ENCODE data around the gene TOM1L2.

DNA sequence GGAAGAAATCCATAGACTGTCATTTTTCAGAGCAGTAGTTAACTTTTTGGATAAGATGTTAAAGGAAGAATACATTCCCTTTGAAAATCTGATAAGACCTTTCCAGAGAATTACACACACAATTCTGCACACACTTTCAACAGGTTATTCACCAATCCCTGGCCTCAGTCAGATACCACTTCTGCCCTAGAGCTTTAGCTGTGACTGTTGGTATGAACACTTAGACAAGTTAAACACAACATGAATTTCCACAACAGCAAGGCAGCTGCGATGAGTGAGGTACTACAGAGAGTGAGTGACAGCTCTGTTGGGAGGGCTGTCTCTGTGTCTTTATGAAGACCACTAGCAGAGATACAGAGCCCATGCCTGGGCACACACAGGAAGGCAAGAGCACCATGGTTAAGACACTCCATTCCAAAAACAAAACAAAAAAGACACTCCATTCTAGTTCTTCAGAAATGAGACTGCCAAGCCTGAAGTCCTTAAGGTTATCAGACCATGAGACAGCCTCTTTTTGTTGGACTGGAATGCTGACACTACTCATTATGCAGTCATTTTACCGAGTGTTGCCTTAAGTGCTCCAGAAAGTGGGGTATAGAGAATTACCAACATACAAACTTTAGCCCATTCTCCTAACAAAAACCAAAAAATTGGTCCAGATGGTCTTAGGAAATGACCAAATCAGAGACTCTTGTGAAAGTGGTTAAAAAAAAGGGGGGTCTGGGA, 42.4 kb downstream of the TOM1L2 start:
- TF ChIP-seq EZH2 (optimal IDR thresholded peaks at IDR 0.05; ENCODE audit: low read depth, low read length) = no peak
- TF ChIP-seq, protein P1, sequence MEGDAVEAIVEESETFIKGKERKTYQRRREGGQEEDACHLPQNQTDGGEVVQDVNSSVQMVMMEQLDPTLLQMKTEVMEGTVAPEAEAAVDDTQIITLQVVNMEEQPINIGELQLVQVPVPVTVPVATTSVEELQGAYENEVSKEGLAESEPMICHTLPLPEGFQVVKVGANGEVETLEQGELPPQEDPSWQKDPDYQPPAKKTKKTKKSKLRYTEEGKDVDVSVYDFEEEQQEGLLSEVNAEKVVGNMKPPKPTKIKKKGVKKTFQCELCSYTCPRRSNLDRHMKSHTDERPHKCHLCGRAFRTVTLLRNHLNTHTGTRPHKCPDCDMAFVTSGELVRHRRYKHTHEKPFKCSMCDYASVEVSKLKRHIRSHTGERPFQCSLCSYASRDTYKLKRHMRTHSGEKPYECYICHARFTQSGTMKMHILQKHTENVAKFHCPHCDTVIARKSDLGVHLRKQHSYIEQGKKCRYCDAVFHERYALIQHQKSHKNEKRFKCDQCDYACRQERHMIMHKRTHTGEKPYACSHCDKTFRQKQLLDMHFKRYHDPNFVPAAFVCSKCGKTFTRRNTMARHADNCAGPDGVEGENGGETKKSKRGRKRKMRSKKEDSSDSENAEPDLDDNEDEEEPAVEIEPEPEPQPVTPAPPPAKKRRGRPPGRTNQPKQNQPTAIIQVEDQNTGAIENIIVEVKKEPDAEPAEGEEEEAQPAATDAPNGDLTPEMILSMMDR (IDR thresholded peaks at IDR 0.05; ENCODE audit: low read length) = no peak

Data from MM.1S (cell line).